Smooth muscle cell (in vitro differentiated cells): Measurements from ENCODE around the gene NUAK1. TPM values are rescaled to one million over a fixed set of nuclear protein-coding genes. Genes with fewer than 3 reads are reported as not detected.

ENCODE experiments used
- DNase-seq: peaks from one replicate; lab custom pipeline; 2025; ENCODE audit not compliant: unreplicated experiment; lab: John Stamatoyannopoulos, UW
- H2AFZ ChIP-seq: fragments of 200-600 bp; sonication (generic); 2 replicates; pipeline ENCODE4 v1.6.0; 2016; ENCODE audit warnings: antibody characterized with exemption, low read depth, mild to moderate bottlenecking
- H3F3A ChIP-seq: fragments of 200-600 bp; sonication (generic); 2 replicates; pipeline ENCODE4 v1.6.0; 2017; ENCODE audit warnings: antibody characterized with exemption, low read depth
- H3K27ac ChIP-seq: fragments of 200-600 bp; sonication (generic); 2 replicates; pipeline ENCODE4 v1.5.1; 2016; ENCODE audit warnings: low read depth, mild to moderate bottlenecking
- H3K27me3 ChIP-seq: fragments of 200-600 bp; sonication (generic); 2 replicates; pipeline ENCODE4 v1.6.1; 2016; ENCODE audit warnings: low read depth, mild to moderate bottlenecking
- H3K36me3 ChIP-seq: fragments of 200-600 bp; sonication (generic); 2 replicates; pipeline ENCODE4 v1.5.1; 2016; ENCODE audit warnings: low read depth
- H3K4me1 ChIP-seq: fragments of 200-600 bp; sonication (generic); 2 replicates; pipeline ENCODE4 v1.5.1; 2016; ENCODE audit warnings: low read depth
- H3K4me2 ChIP-seq: fragments of 200-600 bp; sonication (generic); 2 replicates; pipeline ENCODE4 v1.6.0; 2016; ENCODE audit warnings: mild to moderate bottlenecking
- H3K4me3 ChIP-seq: fragments of 200-600 bp; sonication (generic); 2 replicates; pipeline ENCODE4 v1.5.1; 2016; ENCODE audit warnings: mild to moderate bottlenecking
- H3K79me2 ChIP-seq: fragments of 200-600 bp; sonication (generic); 2 replicates; pipeline ENCODE4 v1.6.0; 2016; ENCODE audit warnings: low read depth, mild to moderate bottlenecking
- H3K9ac ChIP-seq: fragments of 200-600 bp; sonication (generic); 2 replicates; pipeline ENCODE4 v1.6.0; 2016; ENCODE audit warnings: low read depth
- H3K9me3 ChIP-seq: fragments of 200-600 bp; sonication (generic); replicated peaks from 2 replicates; pipeline ENCODE4 v1.5.1; 2016; ENCODE audit warnings: low read depth
- H4K20me1 ChIP-seq: fragments of 200-600 bp; sonication (generic); 2 replicates; pipeline ENCODE4 v1.6.0; 2016; ENCODE audit warnings: low read depth
- WGBS: methylation state at CpG from one replicate; pipeline ENCODE4 v1.1.7; 2016; ENCODE audit warnings: low lambda C conversion rate; 5-methylcytosine and 5-hydroxymethylcytosine counted together
- polyA plus RNA-seq: library from polyadenylated mRNA; unstranded; fragments of >200 nt; fragmentation: Nextera tagmentation; extraction: Ambion mirVana; gene quantifications from 2 replicates; pipeline ENCODE4 v1.2.1, GENCODE V29; 2016
- total RNA-seq: library from RNA; depleted of rRNA; stranded (reverse); fragments of >200 nt; gene quantifications from 2 replicates; pipeline ENCODE4 v1.2.3, GENCODE V29; 2014
- TF ChIP-seq, protein P1 (sequence below): fragments of 200-600 bp; sonication (generic); IDR thresholded peaks from 2 replicates; pipeline ENCODE4 v1.5.1; 2017; ENCODE audit warnings: borderline replicate concordance, mild to moderate bottlenecking, antibody characterized with exemption; ENCODE audit not compliant: insufficient read depth, poor library complexity, severe bottlenecking

Gene NUAK1
- total and polyA plus RNA-seq, 2 experiments from 2014 or later = 35.3 to 64.2 TPM

DNA sequence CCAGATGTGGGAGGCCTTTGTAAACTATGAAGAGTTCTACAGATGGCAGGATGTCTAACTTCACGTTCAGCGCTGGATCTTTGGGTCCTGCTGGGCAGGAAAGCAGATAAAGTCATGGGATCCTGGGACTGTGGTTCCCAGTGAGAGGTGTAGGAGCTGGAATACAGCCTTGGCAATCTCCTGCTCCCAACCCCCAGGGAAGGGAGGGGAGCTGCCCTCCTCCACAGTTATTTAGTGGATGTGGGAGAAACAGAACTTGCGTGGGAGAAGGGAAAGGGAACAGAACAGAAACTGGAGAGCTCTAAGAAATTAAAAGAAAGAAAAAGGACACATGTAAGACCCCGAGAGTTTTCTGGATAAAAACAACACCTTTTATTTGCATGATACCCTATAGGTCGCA lies 37.0 kb downstream of the NUAK1 start:
- Histone ChIP-seq H3K27me3 (no peaks in the 10 kb centered on the region), H3K27ac (peak overlapping the region; percentile 54), H3K4me3 (no peak overlapping the region), H4K20me1 (peaks cover 74% of the 10 kb centered on the region), H3F3A (peaks cover 51% of the 10 kb centered on the region), H2AFZ (no peak overlapping the region), H3K9ac (no peak overlapping the region), H3K9me3 (no peaks in the 10 kb centered on the region), H3K79me2 (peaks cover 97% of the 10 kb centered on the region), H3K4me2 (peak overlapping the region; percentile 19), H3K36me3 (peaks cover 13% of the 10 kb centered on the region), H3K4me1 (peaks cover 46% of the 10 kb centered on the region)
- no peak for DNase-seq
- 60% methylated on average over 5 of the region's 5 CpGs for WGBS
- TF ChIP-seq, protein P1, sequence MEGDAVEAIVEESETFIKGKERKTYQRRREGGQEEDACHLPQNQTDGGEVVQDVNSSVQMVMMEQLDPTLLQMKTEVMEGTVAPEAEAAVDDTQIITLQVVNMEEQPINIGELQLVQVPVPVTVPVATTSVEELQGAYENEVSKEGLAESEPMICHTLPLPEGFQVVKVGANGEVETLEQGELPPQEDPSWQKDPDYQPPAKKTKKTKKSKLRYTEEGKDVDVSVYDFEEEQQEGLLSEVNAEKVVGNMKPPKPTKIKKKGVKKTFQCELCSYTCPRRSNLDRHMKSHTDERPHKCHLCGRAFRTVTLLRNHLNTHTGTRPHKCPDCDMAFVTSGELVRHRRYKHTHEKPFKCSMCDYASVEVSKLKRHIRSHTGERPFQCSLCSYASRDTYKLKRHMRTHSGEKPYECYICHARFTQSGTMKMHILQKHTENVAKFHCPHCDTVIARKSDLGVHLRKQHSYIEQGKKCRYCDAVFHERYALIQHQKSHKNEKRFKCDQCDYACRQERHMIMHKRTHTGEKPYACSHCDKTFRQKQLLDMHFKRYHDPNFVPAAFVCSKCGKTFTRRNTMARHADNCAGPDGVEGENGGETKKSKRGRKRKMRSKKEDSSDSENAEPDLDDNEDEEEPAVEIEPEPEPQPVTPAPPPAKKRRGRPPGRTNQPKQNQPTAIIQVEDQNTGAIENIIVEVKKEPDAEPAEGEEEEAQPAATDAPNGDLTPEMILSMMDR = no peak

DNA sequence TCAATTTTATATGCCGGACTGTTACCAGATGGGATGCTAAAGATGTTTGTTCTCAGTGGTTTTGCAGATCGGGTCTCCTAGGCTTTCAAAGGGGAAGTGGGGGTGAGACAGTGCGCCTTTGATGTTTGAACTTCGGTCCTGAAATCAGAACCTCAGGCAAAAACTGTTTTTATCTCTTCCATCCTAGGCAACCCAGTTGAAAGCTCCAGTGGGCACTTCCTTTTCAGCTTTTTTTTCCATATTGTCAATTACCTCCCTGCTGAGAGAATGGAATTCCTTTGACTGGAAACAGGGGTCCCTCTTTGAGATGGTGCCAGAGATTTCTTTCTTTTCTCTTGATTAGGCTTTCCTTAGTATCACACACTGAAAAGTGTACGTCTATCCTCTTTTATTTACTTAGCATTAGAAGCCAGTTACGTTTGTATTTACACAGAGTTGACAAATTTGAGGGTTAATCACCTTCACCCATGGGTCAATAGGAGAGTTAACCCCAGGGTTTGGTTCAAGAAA lies 40.0 kb downstream of the NUAK1 start:
- H3K9ac ChIP-seq = no peak overlapping the region
- peaks cover 35% of the 10 kb centered on the region for H3F3A ChIP-seq
- peaks cover 99% of the 10 kb centered on the region for H3K79me2 ChIP-seq
- H3K27ac ChIP-seq = peak overlapping the region; percentile 75
- H3K9me3 ChIP-seq = no peaks in the 10 kb centered on the region
- TF ChIP-seq, protein P1 = no peak
- H3K4me2 ChIP-seq = peak overlapping the region; percentile 9
- H3K27me3 ChIP-seq = no peaks in the 10 kb centered on the region
- no peak for DNase-seq
- peaks cover 9% of the 10 kb centered on the region for H3K36me3 ChIP-seq
- H2AFZ ChIP-seq = no peak overlapping the region
- H4K20me1 ChIP-seq = peaks cover 60% of the 10 kb centered on the region
- WGBS = 48% methylated on average over 6 of the region's 6 CpGs
- H3K4me3 ChIP-seq = no peak overlapping the region
- H3K4me1 ChIP-seq = peaks cover 41% of the 10 kb centered on the region

DNA sequence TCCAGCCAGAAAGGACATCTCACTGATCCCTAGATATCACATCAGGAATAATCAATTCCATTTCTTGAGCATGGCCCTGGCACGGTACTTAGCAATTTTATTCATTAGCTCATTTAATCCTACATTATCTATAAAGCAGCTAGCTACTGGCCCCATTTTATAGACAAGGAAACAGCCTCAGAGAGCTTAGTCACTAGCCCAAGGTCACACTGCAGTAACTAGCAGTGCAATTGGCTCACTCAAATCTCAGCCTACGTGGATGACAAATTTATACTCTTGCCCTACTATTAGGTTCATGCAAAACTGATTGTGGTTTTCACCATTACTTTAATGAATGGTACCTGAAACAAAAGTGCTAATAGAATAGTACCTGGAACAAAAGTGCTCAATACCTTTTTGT lies 41.7 kb downstream of the NUAK1 start:
- Histone ChIP-seq H3K4me1 (peaks cover 38% of the 10 kb centered on the region), H2AFZ (no peak overlapping the region), H4K20me1 (peaks cover 45% of the 10 kb centered on the region), H3K9me3 (no peaks in the 10 kb centered on the region), H3K27ac (peak overlapping the region; percentile 75), H3K4me2 (peak overlapping the region; percentile 1), H3K36me3 (peaks cover 9% of the 10 kb centered on the region), H3K9ac (peak overlapping the region; percentile 23), H3K27me3 (no peaks in the 10 kb centered on the region), H3K4me3 (no peak overlapping the region), H3F3A (peaks cover 39% of the 10 kb centered on the region), H3K79me2 (peaks cover 99% of the 10 kb centered on the region)
- 15% methylated on average over 2 of the region's 2 CpGs for WGBS
- TF ChIP-seq, protein P1 = no peak
- no peak for DNase-seq

DNA sequence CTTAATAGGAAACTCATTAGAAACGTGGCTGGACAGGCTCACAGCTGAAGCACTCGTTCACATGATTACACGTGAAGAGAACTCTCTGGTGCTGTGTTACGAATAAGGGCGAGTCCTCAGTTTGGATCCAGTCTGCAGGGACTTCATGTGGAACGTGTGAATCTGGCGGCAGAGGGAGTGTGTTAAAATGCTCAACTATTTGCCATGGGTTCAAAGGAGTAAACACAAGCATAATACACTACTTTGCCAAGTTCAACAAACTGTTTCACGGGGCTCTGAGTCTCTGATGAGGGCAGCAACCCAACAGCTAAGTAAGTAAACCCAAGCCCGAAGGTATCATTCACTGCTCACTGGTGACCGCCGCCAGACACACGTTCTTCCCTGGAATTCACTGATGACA lies 42.4 kb downstream of the NUAK1 start:
- no peak for DNase-seq
- Histone ChIP-seq H3K9ac (peak overlapping the region; percentile 23), H3K27ac (peak overlapping the region; percentile 75), H3K9me3 (no peaks in the 10 kb centered on the region), H3K36me3 (peaks cover 9% of the 10 kb centered on the region), H3K27me3 (no peaks in the 10 kb centered on the region), H3K4me3 (no peak overlapping the region), H3K79me2 (peaks cover 98% of the 10 kb centered on the region), H3F3A (peaks cover 38% of the 10 kb centered on the region), H4K20me1 (peaks cover 39% of the 10 kb centered on the region), H3K4me1 (peaks cover 36% of the 10 kb centered on the region), H3K4me2 (peak overlapping the region; percentile 1), H2AFZ (no peak overlapping the region)
- WGBS = 54% methylated on average over 12 of the region's 12 CpGs
- TF ChIP-seq, protein P1 = no peak
